Endodermal cell (in vitro differentiated cells): ENCODE measurements around the gene ACAP3. TPM values are rescaled to one million over a fixed set of nuclear protein-coding genes. Genes with fewer than 3 reads are reported as not detected.
A peak's percentile ranks its signal among the peaks of the same experiment; 100 is the strongest.
"Not testable (repeated sequence)": the region's sequence is repeated elsewhere in the genome, so short reads cannot be mapped to it uniquely, and the experiment has no call there.

Experiments
- DNase-seq: peaks from one replicate; pipeline ENCODE4 v3.0.0-alpha.2; 2017
- H3K27ac ChIP-seq: 2 replicates; pipeline ENCODE4 v1.5.1; 2013; ENCODE audit warnings: mild to moderate bottlenecking, low read depth, low read length, moderate library complexity
- H3K27me3 ChIP-seq: 2 replicates; pipeline ENCODE4 v1.6.1; 2013; ENCODE audit warnings: mild to moderate bottlenecking, low read length, moderate library complexity; ENCODE audit not compliant: insufficient read depth, control insufficient read depth, poor library complexity, severe bottlenecking
- H3K36me3 ChIP-seq: 2 replicates; pipeline ENCODE4 v1.7.0; 2013; ENCODE audit warnings: mild to moderate bottlenecking, low read length, moderate library complexity; ENCODE audit not compliant: control insufficient read depth, insufficient read depth
- H3K4me1 ChIP-seq: one replicate; pipeline ENCODE4 v1.7.0; 2013; ENCODE audit warnings: low read length; ENCODE audit not compliant: control insufficient read depth, insufficient read depth
- H3K4me3 ChIP-seq: 2 replicates; pipeline ENCODE4 v1.5.1; 2013; ENCODE audit warnings: mild to moderate bottlenecking, low read length, moderate library complexity
- H3K9ac ChIP-seq: 2 replicates; pipeline ENCODE4 v1.6.1; 2013; ENCODE audit warnings: mild to moderate bottlenecking, low read length, moderate library complexity; ENCODE audit not compliant: poor library complexity, severe bottlenecking; ENCODE audit errors: extremely low read depth
- H3K9me3 ChIP-seq: 2 replicates; pipeline ENCODE4 v1.6.1; 2013; ENCODE audit warnings: mild to moderate bottlenecking, low read length, moderate library complexity; ENCODE audit not compliant: control insufficient read depth
- H3K27ac Mint-ChIP-seq: 2 replicates; pipeline ENCODE4 v1.8.0; 2020; ENCODE audit warnings: mixed read lengths
- H3K27me3 Mint-ChIP-seq: 2 replicates; pipeline ENCODE4 v1.8.0; 2021; ENCODE audit warnings: mild to moderate bottlenecking, mixed read lengths; ENCODE audit not compliant: insufficient read depth
- H3K36me3 Mint-ChIP-seq: 2 replicates; pipeline ENCODE4 v1.8.0; 2020; ENCODE audit warnings: low read depth, mixed read lengths
- H3K4me1 Mint-ChIP-seq: 2 replicates; pipeline ENCODE4 v1.8.0; 2020; ENCODE audit warnings: mixed read lengths
- H3K4me3 Mint-ChIP-seq: 2 replicates; pipeline ENCODE4 v1.8.0; 2020; ENCODE audit warnings: mild to moderate bottlenecking, moderate library complexity, mixed read lengths
- H3K9me3 Mint-ChIP-seq: 2 replicates; pipeline ENCODE4 v1.8.0; 2020; ENCODE audit warnings: mild to moderate bottlenecking, mixed read lengths
- WGBS, 2 experiments: methylation state at CpG; one replicate each; pipeline versions ENCODE4 v1.1.5 to v1.1.7; 2013; ENCODE audit warnings: missing lambda C conversion rate in 2 of 2, mixed read lengths in 1 of 2; ENCODE audit not compliant: insufficient coverage in 1 of 2, insufficient read length in 1 of 2; 5-methylcytosine and 5-hydroxymethylcytosine counted together
- total RNA-seq, 2 donors: library from RNA; stranded (reverse); fragmentation: NEBNext Ultra II Directional in 1 of 2; extraction: Animal tissue kit (Norgen Biotek cat#: 25700) in 1 of 2; gene quantifications; 2 replicates in 1 of 2; 3 replicates in 1 of 2; pipeline ENCODE4 v1.2.1, GENCODE V29; 2021
- TF ChIP-seq, protein P1 (sequence below): fragments of 200-600 bp; sonication (generic); conservative IDR thresholded peaks from 2 replicates; pipeline ENCODE4 v1.5.0; 2021; ENCODE audit warnings: antibody characterized with exemption, mild to moderate bottlenecking

Gene ACAP3
- total RNA-seq, 2 donors from 2014 or later, result 36.8 to 43.5 TPM

DNA sequence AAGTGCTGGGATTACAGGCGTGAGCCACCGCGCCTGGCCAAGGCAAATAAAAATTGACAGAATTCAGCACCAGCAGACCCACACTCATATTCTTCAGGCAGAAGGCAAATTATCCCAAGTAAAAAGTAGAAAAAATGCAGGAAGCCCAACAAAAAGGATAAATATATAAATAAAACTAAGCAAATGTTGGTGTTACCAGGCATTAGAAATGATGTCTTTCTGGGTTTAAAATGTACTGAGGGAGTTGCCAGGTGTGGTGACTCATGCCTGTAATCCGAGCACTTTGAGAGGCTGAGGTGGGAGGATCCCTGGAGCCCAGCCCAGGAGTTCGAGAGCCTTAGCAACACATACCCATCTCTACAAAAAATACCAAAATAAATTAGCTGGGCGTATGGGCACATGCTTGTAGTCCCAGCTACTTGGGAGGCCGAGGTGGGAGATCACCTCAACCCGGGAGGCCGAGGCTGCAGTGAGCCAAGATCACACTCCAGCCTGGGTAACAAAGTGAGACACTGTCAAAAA lies 10.5 kb upstream of the ACAP3 start:
- H3K27ac Mint-ChIP-seq, result no peak overlapping the region
- H3K27me3 ChIP-seq, result no peaks in the 10 kb centered on the region
- H3K9ac ChIP-seq, result no peak overlapping the region
- TF ChIP-seq, protein P1, sequence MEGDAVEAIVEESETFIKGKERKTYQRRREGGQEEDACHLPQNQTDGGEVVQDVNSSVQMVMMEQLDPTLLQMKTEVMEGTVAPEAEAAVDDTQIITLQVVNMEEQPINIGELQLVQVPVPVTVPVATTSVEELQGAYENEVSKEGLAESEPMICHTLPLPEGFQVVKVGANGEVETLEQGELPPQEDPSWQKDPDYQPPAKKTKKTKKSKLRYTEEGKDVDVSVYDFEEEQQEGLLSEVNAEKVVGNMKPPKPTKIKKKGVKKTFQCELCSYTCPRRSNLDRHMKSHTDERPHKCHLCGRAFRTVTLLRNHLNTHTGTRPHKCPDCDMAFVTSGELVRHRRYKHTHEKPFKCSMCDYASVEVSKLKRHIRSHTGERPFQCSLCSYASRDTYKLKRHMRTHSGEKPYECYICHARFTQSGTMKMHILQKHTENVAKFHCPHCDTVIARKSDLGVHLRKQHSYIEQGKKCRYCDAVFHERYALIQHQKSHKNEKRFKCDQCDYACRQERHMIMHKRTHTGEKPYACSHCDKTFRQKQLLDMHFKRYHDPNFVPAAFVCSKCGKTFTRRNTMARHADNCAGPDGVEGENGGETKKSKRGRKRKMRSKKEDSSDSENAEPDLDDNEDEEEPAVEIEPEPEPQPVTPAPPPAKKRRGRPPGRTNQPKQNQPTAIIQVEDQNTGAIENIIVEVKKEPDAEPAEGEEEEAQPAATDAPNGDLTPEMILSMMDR, result no peak
- H3K9me3 Mint-ChIP-seq, result no peaks in the 10 kb centered on the region
- H3K27me3 Mint-ChIP-seq, result no peaks in the 10 kb centered on the region
- H3K27ac ChIP-seq, result no peak overlapping the region
- H3K36me3 ChIP-seq, result peaks cover 45% of the 10 kb centered on the region
- H3K4me1 Mint-ChIP-seq, result peaks cover 3% of the 10 kb centered on the region
- DNase-seq, result no peak
- H3K4me3 Mint-ChIP-seq, result no peak overlapping the region
- H3K4me1 ChIP-seq, result no peaks in the 10 kb centered on the region
- H3K4me3 ChIP-seq, result no peak overlapping the region
- peaks cover 37% of the 10 kb centered on the region for H3K36me3 Mint-ChIP-seq
- no peaks in the 10 kb centered on the region for H3K9me3 ChIP-seq
- WGBS, 2 experiments, result 92 to 97% methylated on average over 5 to 9 of the region's 9 CpGs

DNA sequence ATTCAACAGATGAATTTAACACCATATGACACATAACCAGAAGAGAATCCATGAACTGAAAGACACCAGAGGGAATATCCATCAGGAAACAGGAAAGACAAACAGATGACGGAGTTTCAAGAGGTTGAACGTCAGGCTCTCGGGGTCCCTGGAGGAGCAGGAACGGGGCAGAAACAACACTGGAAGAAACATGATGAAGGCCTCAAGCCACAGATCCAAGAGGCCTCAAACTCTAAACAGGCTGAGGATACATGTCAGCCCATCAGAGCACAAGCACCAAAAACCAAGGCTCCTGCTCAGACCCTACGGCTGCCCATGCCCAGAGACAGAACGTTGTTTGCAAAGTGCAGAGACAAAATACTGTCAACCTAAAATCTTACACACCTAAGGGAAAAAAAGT lies 9.7 kb upstream of the ACAP3 start:
- Histone ChIP-seq H3K4me1 (no peaks in the 10 kb centered on the region), H3K9me3 (no peaks in the 10 kb centered on the region), H3K27me3 (no peaks in the 10 kb centered on the region), H3K27ac (no peak overlapping the region), H3K4me3 (no peak overlapping the region), H3K9ac (no peak overlapping the region), H3K36me3 (peaks cover 47% of the 10 kb centered on the region)
- peaks cover 40% of the 10 kb centered on the region for H3K36me3 Mint-ChIP-seq
- no peaks in the 10 kb centered on the region for H3K9me3 Mint-ChIP-seq
- no peaks in the 10 kb centered on the region for H3K27me3 Mint-ChIP-seq
- peaks cover 3% of the 10 kb centered on the region for H3K4me1 Mint-ChIP-seq
- DNase-seq, result no peak
- 98 to 99% methylated on average over 6 of the region's 6 CpGs for WGBS, 2 experiments
- no peak overlapping the region for H3K4me3 Mint-ChIP-seq
- peak overlapping the region; percentile 6 for H3K27ac Mint-ChIP-seq
- TF ChIP-seq, protein P1, result no peak

DNA sequence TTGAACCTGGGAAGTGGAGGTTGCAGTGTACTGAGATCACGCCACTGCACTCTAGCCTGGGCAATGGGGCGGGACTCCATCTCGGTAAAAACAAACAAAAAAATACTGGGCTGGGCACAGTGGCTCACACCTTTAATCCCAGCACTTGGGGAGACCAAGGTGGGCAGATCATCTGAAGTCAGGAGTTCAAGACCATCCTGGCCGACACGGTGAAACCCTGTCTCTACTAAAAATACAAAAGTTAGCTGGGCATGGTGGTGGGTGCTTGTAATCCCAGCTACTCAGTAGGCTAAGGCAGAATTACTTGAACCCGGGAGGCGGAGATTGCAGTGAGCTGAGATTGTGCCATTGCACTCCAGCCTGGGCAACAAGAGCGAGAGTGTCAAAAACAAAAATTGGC lies 8.5 kb upstream of the ACAP3 start:
- H3K27me3 ChIP-seq, H3K4me3 Mint-ChIP-seq, H3K9ac ChIP-seq, H3K9me3 Mint-ChIP-seq, H3K4me1 Mint-ChIP-seq, H3K27ac Mint-ChIP-seq, H3K9me3 ChIP-seq, DNase-seq, H3K4me1 ChIP-seq, H3K27me3 Mint-ChIP-seq, H3K4me3 ChIP-seq, H3K27ac ChIP-seq: not testable (repeated sequence)
- H3K36me3 Mint-ChIP-seq, result peaks cover 37% of the 10 kb centered on the region
- 86 to 94% methylated on average over 6 to 8 of the region's 8 CpGs for WGBS, 2 experiments
- peaks cover 52% of the 10 kb centered on the region for H3K36me3 ChIP-seq

DNA sequence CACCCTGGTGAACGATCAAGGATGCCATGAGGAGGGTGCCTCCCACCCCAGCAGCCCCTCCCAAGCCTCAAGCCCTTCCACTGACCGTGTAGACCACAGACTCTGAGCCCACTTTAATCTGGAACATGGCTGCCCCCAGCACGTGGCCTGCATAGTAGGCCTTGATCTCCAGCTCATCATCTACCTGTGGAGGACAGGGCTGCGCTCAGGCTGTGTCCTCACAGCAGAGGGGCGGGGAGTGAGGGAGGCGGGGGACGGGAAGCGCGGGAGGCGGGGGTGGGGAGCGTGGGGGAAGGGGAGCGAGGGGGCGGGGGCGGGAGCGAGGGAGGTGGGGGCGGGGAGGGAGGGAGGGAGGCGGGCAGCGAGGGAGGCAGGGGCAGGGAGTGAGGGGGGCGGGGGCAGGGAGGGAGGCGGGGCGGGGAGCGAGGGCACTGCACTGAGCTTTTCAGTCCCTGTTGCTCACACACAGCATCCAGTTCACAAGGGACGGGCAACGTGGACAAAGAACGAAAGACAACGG lies 7.8 kb upstream of the ACAP3 start:
- WGBS, 2 experiments, result 37 to 43% methylated on average over 6 to 9 of the region's 26 CpGs
- Histone ChIP-seq H3K27me3 (no peaks in the 10 kb centered on the region), H3K4me1 (no peaks in the 10 kb centered on the region), H3K36me3 (peaks cover 59% of the 10 kb centered on the region), H3K27ac (peak overlapping the region; percentile 63), H3K9ac (no peak overlapping the region), H3K9me3 (no peaks in the 10 kb centered on the region), H3K4me3 (no peak overlapping the region)
- TF ChIP-seq, protein P1, result no peak
- Mint-ChIP-seq H3K36me3 (peaks cover 37% of the 10 kb centered on the region), H3K27me3 (no peaks in the 10 kb centered on the region), H3K4me1 (peaks cover 3% of the 10 kb centered on the region), H3K4me3 (no peak overlapping the region), H3K9me3 (no peaks in the 10 kb centered on the region), H3K27ac (peak overlapping the region; percentile 52)
- peak; percentile 83 for DNase-seq
